Mesenchymal stem cell (in vitro differentiated cells and primary cell): ENCODE results near the gene PAH.

Source experiments
- DNase-seq: peaks from one replicate; pipeline ENCODE4 v3.0.0-alpha.2; 2013
- H2AFZ ChIP-seq: one replicate; pipeline ENCODE4 v1.6.1; 2013; ENCODE audit warnings: low read depth, mild to moderate bottlenecking, control low read depth, inconsistent platforms, low read length, moderate library complexity
- H2AK5ac ChIP-seq: 2 replicates; pipeline ENCODE4 v1.6.1; 2013; ENCODE audit warnings: low read length, moderate library complexity, mild to moderate bottlenecking, inconsistent platforms; ENCODE audit not compliant: severe bottlenecking
- H2BK120ac ChIP-seq: one replicate; pipeline ENCODE4 v1.6.1; 2013; ENCODE audit warnings: low read depth, mild to moderate bottlenecking, inconsistent platforms, low read length, moderate library complexity
- H2BK12ac ChIP-seq, 2 experiments: one replicate each; pipeline ENCODE4 v1.6.1; 2013; ENCODE audit warnings: inconsistent platforms in 2 of 2, low read length in 2 of 2, mild to moderate bottlenecking in 2 of 2, moderate library complexity in 2 of 2, control low read depth in 1 of 2
- H2BK15ac ChIP-seq: one replicate; pipeline ENCODE4 v1.6.1; 2013; ENCODE audit warnings: mild to moderate bottlenecking, low read depth, inconsistent platforms; ENCODE audit not compliant: poor library complexity, severe bottlenecking
- H2BK5ac ChIP-seq: 2 replicates; pipeline ENCODE4 v1.6.1; 2013; ENCODE audit warnings: low read depth, mild to moderate bottlenecking, low read length, control low read depth, inconsistent platforms; ENCODE audit not compliant: poor library complexity, severe bottlenecking
- H3K14ac ChIP-seq, 2 experiments: one replicate each; pipeline ENCODE4 v1.6.1; 2013; ENCODE audit warnings: inconsistent platforms in 2 of 2, low read length in 2 of 2, control low read depth in 1 of 2, mild to moderate bottlenecking in 1 of 2, moderate library complexity in 1 of 2
- H3K18ac ChIP-seq, 2 experiments: one replicate each; pipeline ENCODE4 v1.6.1; 2013; ENCODE audit warnings: inconsistent platforms in 2 of 2, low read length in 2 of 2, control low read depth in 1 of 2, low read depth in 1 of 2, mild to moderate bottlenecking in 1 of 2
- H3K23ac ChIP-seq, 2 experiments: one replicate each; pipeline ENCODE4 v1.6.1; 2013; ENCODE audit warnings: inconsistent platforms in 2 of 2, low read length in 2 of 2, mild to moderate bottlenecking in 2 of 2, moderate library complexity in 2 of 2, control low read depth in 1 of 2
- H3K27ac ChIP-seq: 2 replicates; pipeline ENCODE4 v1.5.1; 2013; ENCODE audit warnings: mild to moderate bottlenecking, moderate library complexity, low read length, control low read depth, inconsistent platforms; ENCODE audit not compliant: poor library complexity, severe bottlenecking
- H3K27me3 ChIP-seq, 2 experiments: 2 replicates each; pipeline versions ENCODE4 v1.6.1 to v1.7.0; 2013; ENCODE audit warnings: low read length in 2 of 2, mild to moderate bottlenecking in 2 of 2, moderate library complexity in 2 of 2, control low read depth in 1 of 2, inconsistent platforms in 1 of 2; ENCODE audit not compliant: control insufficient read depth in 1 of 2, insufficient read depth in 1 of 2
- H3K36me3 ChIP-seq, 2 experiments: 2 replicates each; pipeline versions ENCODE4 v1.6.1 to v1.7.0; 2013; ENCODE audit warnings: low read length in 2 of 2, control low read depth in 1 of 2, inconsistent platforms in 1 of 2, low read depth in 1 of 2, mild to moderate bottlenecking in 1 of 2; ENCODE audit not compliant: insufficient read depth in 2 of 2, control insufficient read depth in 1 of 2
- H3K4ac ChIP-seq, 2 experiments: one replicate each; pipeline ENCODE4 v1.6.1; 2013; ENCODE audit warnings: inconsistent platforms in 2 of 2, low read length in 2 of 2, mild to moderate bottlenecking in 2 of 2, moderate library complexity in 2 of 2, control low read depth in 1 of 2, low read depth in 1 of 2
- H3K4me1 ChIP-seq: 2 replicates; pipeline ENCODE4 v1.6.1; 2013; ENCODE audit warnings: low read depth, low read length, control low read depth; ENCODE audit not compliant: control insufficient read depth, insufficient read depth
- H3K4me2 ChIP-seq: 2 replicates; pipeline ENCODE4 v1.6.1; 2013; ENCODE audit warnings: low read length, mild to moderate bottlenecking, inconsistent platforms; ENCODE audit not compliant: poor library complexity, severe bottlenecking
- H3K4me3 ChIP-seq, 2 experiments: 2 replicates each; pipeline versions ENCODE4 v1.5.1 to v1.7.0; 2013; ENCODE audit warnings: low read length in 2 of 2, mild to moderate bottlenecking in 2 of 2, control low read depth in 1 of 2, low read depth in 1 of 2; ENCODE audit not compliant: insufficient read depth in 1 of 2
- H3K79me1 ChIP-seq: replicated peaks from 2 replicates; pipeline ENCODE4 v1.6.1; 2013; ENCODE audit warnings: mild to moderate bottlenecking, control low read depth, low read length, inconsistent platforms; ENCODE audit not compliant: poor library complexity, severe bottlenecking
- H3K9ac ChIP-seq: 2 replicates; pipeline ENCODE4 v1.7.0; 2013; ENCODE audit warnings: mild to moderate bottlenecking, low read length, moderate library complexity
- H3K9me3 ChIP-seq: 2 replicates; pipeline ENCODE4 v1.7.0; 2013; ENCODE audit warnings: mild to moderate bottlenecking, low read length; ENCODE audit not compliant: control insufficient read depth
- H4K8ac ChIP-seq: one replicate; pipeline ENCODE4 v1.6.1; 2013; ENCODE audit warnings: inconsistent platforms, mild to moderate bottlenecking, low read length, moderate library complexity
- H4K91ac ChIP-seq: one replicate; pipeline ENCODE4 v1.6.1; 2013; ENCODE audit warnings: mild to moderate bottlenecking, low read length, inconsistent platforms
- WGBS: methylation state at CpG from one replicate; pipeline ENCODE4 v1.1.7; 2013; ENCODE audit warnings: mixed read lengths; 5-methylcytosine and 5-hydroxymethylcytosine counted together

The PAH gene

DNA sequence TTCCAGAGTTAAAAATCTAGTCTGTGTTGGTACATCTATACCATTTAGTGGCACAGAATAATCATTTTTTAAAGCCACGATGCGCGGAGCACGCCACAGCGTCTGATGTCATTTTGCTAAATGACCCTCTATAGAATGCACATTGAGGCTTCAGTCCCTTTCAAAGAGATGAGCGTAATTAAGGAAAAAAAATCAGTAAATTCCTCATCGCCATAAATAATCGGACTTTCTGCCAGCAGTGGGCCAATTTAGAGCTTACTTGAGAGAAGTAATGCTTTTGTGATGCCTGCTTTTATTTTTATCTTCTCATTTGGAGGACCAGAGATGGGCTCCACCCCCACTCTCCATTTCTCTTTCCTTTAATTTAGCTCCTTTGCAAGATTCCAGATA lies 44.4 kb upstream of the PAH start:
- H3K27ac ChIP-seq: no peak overlapping the region

DNA sequence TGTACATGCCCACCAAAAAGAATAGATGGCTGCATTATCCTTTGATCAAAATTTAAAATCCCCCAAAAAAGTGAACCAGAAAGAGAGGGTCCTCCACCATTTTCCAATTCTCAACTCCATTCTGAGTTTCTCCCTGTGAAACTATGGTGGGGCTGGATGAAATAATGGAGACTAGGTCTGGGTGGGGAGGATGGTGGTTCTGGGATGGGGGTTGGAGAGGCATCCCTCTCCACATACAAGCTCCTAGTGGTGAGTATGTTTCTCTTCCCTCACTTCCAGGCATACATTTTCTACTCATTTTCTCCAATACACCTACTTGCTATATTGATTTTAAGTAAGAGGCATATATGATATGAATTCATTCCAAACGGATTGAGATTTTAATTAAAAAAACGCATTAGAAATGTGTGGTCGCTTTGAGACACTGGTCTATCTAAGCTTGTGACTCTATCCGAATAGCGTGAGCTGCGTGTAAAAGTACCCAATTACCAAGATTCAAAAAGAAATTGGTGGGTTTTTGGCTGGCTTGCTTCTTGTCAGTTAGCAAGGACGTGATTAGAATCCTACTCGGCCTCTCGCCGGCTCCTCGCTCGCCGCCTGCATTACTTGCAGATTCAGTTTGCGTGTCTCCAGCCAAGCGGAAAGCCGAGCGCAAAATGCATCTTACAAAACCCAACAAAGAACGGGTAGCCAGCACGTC lies 43.9 kb upstream of the PAH start:
- Histone ChIP-seq H2BK12ac (no peak overlapping the region), H3K9me3 (peaks cover 15% of the 10 kb centered on the region), H2AK5ac (no peak overlapping the region), H3K9ac (no peak overlapping the region), H3K36me3 (no peaks in the 10 kb centered on the region), H3K4me3 (no peak overlapping the region), H3K27ac (no peak overlapping the region), H3K79me1 (no peaks in the 10 kb centered on the region), H3K23ac (no peak overlapping the region), H3K18ac (no peak overlapping the region), H4K8ac (no peak overlapping the region), H2BK15ac (no peak overlapping the region), H3K4me1 (peaks cover 27% of the 10 kb centered on the region), H3K4me2 (no peak overlapping the region), H2AFZ (no peak overlapping the region), H4K91ac (no peak overlapping the region), H3K14ac (no peak overlapping the region), H2BK5ac (no peak overlapping the region), H3K27me3 (peaks cover 90 to 92% of the 10 kb centered on the region in 2 experiments), H3K4ac (no peak overlapping the region), H2BK120ac (no peak overlapping the region)
- no peak for DNase-seq
- WGBS: 4% methylated on average over 19 of the region's 19 CpGs

More for the DNA sequence above, 44.4 kb upstream of the PAH start:
- no peak overlapping the region for H4K91ac ChIP-seq
- no peak overlapping the region for H2BK12ac ChIP-seq
- peaks cover 90 to 92% of the 10 kb centered on the region in 2 experiments for H3K27me3 ChIP-seq
- H3K9ac ChIP-seq: no peak overlapping the region
- peaks cover 24% of the 10 kb centered on the region for H3K4me1 ChIP-seq
- DNase-seq: no peak
- no peak overlapping the region for H3K14ac ChIP-seq
- H3K23ac ChIP-seq: no peak overlapping the region
- no peak overlapping the region for H2BK15ac ChIP-seq
- WGBS: 4% methylated on average over 5 of the region's 8 CpGs
- H2AK5ac ChIP-seq: no peak overlapping the region
- no peak overlapping the region for H2BK5ac ChIP-seq
- H3K79me1 ChIP-seq: no peaks in the 10 kb centered on the region
- no peak overlapping the region for H3K4me2 ChIP-seq
- no peaks in the 10 kb centered on the region for H3K36me3 ChIP-seq
- peaks cover 15% of the 10 kb centered on the region for H3K9me3 ChIP-seq
- no peak overlapping the region for H3K4me3 ChIP-seq
- no peak overlapping the region for H4K8ac ChIP-seq
- H3K18ac ChIP-seq: no peak overlapping the region
- no peak overlapping the region for H2BK120ac ChIP-seq
- H3K4ac ChIP-seq: no peak overlapping the region
- H2AFZ ChIP-seq: no peak overlapping the region

DNA sequence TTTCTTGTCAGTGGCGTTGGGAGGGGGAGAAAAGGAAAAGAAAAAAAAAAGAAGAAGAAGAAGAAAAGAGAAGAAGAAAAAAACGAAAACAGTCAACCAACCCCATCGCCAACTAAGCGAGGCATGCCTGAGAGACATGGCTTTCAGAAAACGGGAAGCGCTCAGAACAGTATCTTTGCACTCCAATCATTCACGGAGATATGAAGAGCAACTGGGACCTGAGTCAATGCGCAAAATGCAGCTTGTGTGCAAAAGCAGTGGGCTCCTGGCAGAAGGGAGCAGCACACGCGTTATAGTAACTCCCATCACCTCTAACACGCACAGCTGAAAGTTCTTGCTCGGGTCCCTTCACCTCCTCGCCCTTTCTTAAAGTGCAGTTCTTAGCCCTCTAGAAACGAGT lies 42.3 kb upstream of the PAH start:
- no peak for DNase-seq
- Histone ChIP-seq H2BK5ac (no peak overlapping the region), H3K4me3 (no peak overlapping the region), H3K79me1 (no peaks in the 10 kb centered on the region), H3K4me2 (no peak overlapping the region), H3K36me3 (no peaks in the 10 kb centered on the region), H3K27ac (no peak overlapping the region), H2BK12ac (no peak overlapping the region), H4K91ac (no peak overlapping the region), H3K14ac (no peak overlapping the region), H3K9me3 (peaks cover 15% of the 10 kb centered on the region), H4K8ac (no peak overlapping the region), H3K4ac (no peak overlapping the region), H3K23ac (no peak overlapping the region), H3K18ac (no peak overlapping the region), H2AFZ (no peak overlapping the region), H2BK120ac (no peak overlapping the region), H3K4me1 (peaks cover 26% of the 10 kb centered on the region), H3K27me3 (peaks cover 89 to 92% of the 10 kb centered on the region in 2 experiments), H3K9ac (no peak overlapping the region), H2BK15ac (no peak overlapping the region), H2AK5ac (no peak overlapping the region)
- WGBS: 7% methylated on average over 13 of the region's 14 CpGs

DNA sequence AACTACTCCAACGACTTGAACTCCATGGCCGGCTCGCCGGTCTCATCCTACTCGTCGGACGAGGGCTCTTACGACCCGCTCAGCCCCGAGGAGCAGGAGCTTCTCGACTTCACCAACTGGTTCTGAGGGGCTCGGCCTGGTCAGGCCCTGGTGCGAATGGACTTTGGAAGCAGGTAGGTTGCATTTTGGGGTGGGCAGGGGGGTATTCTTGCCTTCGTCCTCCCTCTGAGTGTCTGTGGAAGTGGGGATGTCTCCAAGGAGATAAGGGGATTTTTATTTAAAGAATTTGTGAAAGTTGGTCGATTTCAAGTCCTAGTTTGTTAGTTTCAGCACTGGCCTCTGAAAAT lies 41.8 kb upstream of the PAH start:
- Histone ChIP-seq H2BK5ac (no peak overlapping the region), H3K9me3 (peaks cover 11% of the 10 kb centered on the region), H3K27ac (no peak overlapping the region), H3K4me1 (peaks cover 26% of the 10 kb centered on the region), H3K27me3 (peaks cover 89 to 92% of the 10 kb centered on the region in 2 experiments), H3K14ac (no peak overlapping the region), H3K18ac (no peak overlapping the region), H2BK15ac (no peak overlapping the region), H2BK12ac (no peak overlapping the region), H3K4me2 (peak overlapping the region; percentile 96), H4K8ac (no peak overlapping the region), H2AK5ac (no peak overlapping the region), H3K79me1 (no peaks in the 10 kb centered on the region), H2BK120ac (no peak overlapping the region), H2AFZ (no peak overlapping the region), H3K36me3 (no peaks in the 10 kb centered on the region), H3K4me3 (peak overlapping the region in 1 of 2 experiments; percentile 37), H3K4ac (no peak overlapping the region), H3K23ac (no peak overlapping the region), H3K9ac (no peak overlapping the region), H4K91ac (no peak overlapping the region)
- no peak for DNase-seq
- 2% methylated on average over 14 of the region's 15 CpGs for WGBS
